SK-N-SH treated with all-trans-retinoic acid at 6 μM for 48 hours (cell line): ENCODE data around the gene NGDN.
"Not testable (repeated sequence)": the region's sequence is repeated elsewhere in the genome, so short reads cannot be mapped to it uniquely, and the experiment has no call there.

Experiments
- ATAC-seq: fragments of 200-7000 bp; cut with Tn5 transposase; 3 replicates; pipeline ENCODE4 v1.9.1; 2020; ENCODE audit warnings: mild to moderate bottlenecking, moderate library complexity
- ARNTL ChIP-seq: fragments of 450-650 bp; formaldehyde crosslinking; IDR thresholded peaks from 2 replicates; pipeline ENCODE4 v1.5.0; 2020; ENCODE audit warnings: low read depth, mild to moderate bottlenecking, moderate library complexity, borderline replicate concordance
- BACH2 ChIP-seq: fragments of 250-450 bp; sonication (Bioruptor Pico); IDR thresholded peaks from 2 replicates; pipeline ENCODE4 v1.9.0; 2021; ENCODE audit warnings: mild to moderate bottlenecking, borderline replicate concordance
- CSDC2 ChIP-seq: fragments of 250-450 bp; sonication (Bioruptor Pico); IDR thresholded peaks from 2 replicates; pipeline ENCODE4 v1.5.0; 2020; ENCODE audit warnings: mild to moderate bottlenecking, moderate library complexity
- ESRRG ChIP-seq: fragments of 250-450 bp; sonication (Bioruptor Pico); IDR thresholded peaks from 2 replicates; pipeline ENCODE4 v1.6.1; 2021; ENCODE audit warnings: mild to moderate bottlenecking
- GLIS3 ChIP-seq: fragments of 250-450 bp; sonication (Bioruptor Pico); IDR thresholded peaks from 2 replicates; pipeline ENCODE4 v1.5.0; 2020; ENCODE audit warnings: mild to moderate bottlenecking, moderate library complexity
- OSR1 ChIP-seq: fragments of 250-450 bp; sonication (Bioruptor Pico); IDR thresholded peaks from 2 replicates; pipeline ENCODE4 v1.8.0; 2022; ENCODE audit warnings: moderate library complexity, mild to moderate bottlenecking, inconsistent platforms
- PPARA ChIP-seq: fragments of 250-450 bp; sonication (Bioruptor Pico); IDR thresholded peaks from 2 replicates; pipeline ENCODE4 v1.5.0; 2020; ENCODE audit warnings: mild to moderate bottlenecking, borderline replicate concordance
- RARB ChIP-seq: fragments of 250-450 bp; sonication (Bioruptor Pico); IDR thresholded peaks from 2 replicates; pipeline ENCODE4 v1.8.0; 2021; ENCODE audit warnings: mild to moderate bottlenecking, moderate library complexity
- SNAI2 ChIP-seq: fragments of 250-450 bp; sonication (Bioruptor Pico); IDR thresholded peaks from 2 replicates; pipeline ENCODE4 v1.5.0; 2020; ENCODE audit warnings: mild to moderate bottlenecking, moderate library complexity
- TCF4 ChIP-seq: fragments of 250-450 bp; sonication (Bioruptor Pico); IDR thresholded peaks from 2 replicates; pipeline ENCODE4 v1.8.0; 2021; ENCODE audit warnings: mild to moderate bottlenecking, moderate library complexity, borderline replicate concordance
- TOX ChIP-seq: fragments of 250-450 bp; sonication (Bioruptor Pico); IDR thresholded peaks from 2 replicates; pipeline ENCODE4 v1.8.0; 2021; ENCODE audit warnings: mild to moderate bottlenecking, moderate library complexity, borderline replicate concordance
- ZC3H10 ChIP-seq: fragments of 250-450 bp; sonication (Bioruptor Pico); IDR thresholded peaks from 2 replicates; pipeline ENCODE4 v1.5.1; 2021; ENCODE audit warnings: mild to moderate bottlenecking, moderate library complexity
- ZFP3 ChIP-seq: fragments of 250-450 bp; sonication (Bioruptor Pico); IDR thresholded peaks from 2 replicates; pipeline ENCODE4 v1.5.0; 2020; ENCODE audit warnings: mild to moderate bottlenecking, moderate library complexity
- ZFP30 ChIP-seq: fragments of 450-650 bp; formaldehyde crosslinking; IDR thresholded peaks from 2 replicates; pipeline ENCODE4 v1.5.0; 2022; ENCODE audit warnings: mild to moderate bottlenecking, moderate library complexity
- ZNF565 ChIP-seq: fragments of 450-650 bp; formaldehyde crosslinking; conservative IDR thresholded peaks from 2 replicates; pipeline ENCODE4 v1.5.0; 2020; ENCODE audit warnings: low read depth, mild to moderate bottlenecking, moderate library complexity
- ZNF70 ChIP-seq: fragments of 450-650 bp; formaldehyde crosslinking; IDR thresholded peaks from 2 replicates; pipeline ENCODE4 v1.5.0; 2020; ENCODE audit warnings: mild to moderate bottlenecking, moderate library complexity
- ZNF8 ChIP-seq: fragments of 450-650 bp; formaldehyde crosslinking; IDR thresholded peaks from 2 replicates; pipeline ENCODE4 v1.5.0; 2020; ENCODE audit warnings: mild to moderate bottlenecking, moderate library complexity
- TF ChIP-seq, protein P1 (sequence below): fragments of 250-450 bp; sonication (Bioruptor Pico); IDR thresholded peaks from 2 replicates; pipeline ENCODE4 v1.5.1; 2021; ENCODE audit warnings: mild to moderate bottlenecking, moderate library complexity
- TF ChIP-seq, protein P2 (sequence below): fragments of 250-450 bp; sonication (Bioruptor Pico); IDR thresholded peaks from 2 replicates; pipeline ENCODE4 v1.5.1; 2020; ENCODE audit warnings: low read depth, mild to moderate bottlenecking, moderate library complexity
- TF ChIP-seq, protein P3 (sequence below): fragments of 250-450 bp; sonication (Bioruptor Pico); IDR thresholded peaks from 2 replicates; pipeline ENCODE4 v1.8.0; 2020; ENCODE audit warnings: mild to moderate bottlenecking, moderate library complexity, borderline replicate concordance
- TF ChIP-seq, protein P4 (sequence below): fragments of 250-450 bp; sonication (Bioruptor Pico); IDR thresholded peaks from 2 replicates; pipeline ENCODE4 v1.8.0; 2021; ENCODE audit warnings: low read depth, mild to moderate bottlenecking, moderate library complexity, borderline replicate concordance

Gene NGDN

DNA sequence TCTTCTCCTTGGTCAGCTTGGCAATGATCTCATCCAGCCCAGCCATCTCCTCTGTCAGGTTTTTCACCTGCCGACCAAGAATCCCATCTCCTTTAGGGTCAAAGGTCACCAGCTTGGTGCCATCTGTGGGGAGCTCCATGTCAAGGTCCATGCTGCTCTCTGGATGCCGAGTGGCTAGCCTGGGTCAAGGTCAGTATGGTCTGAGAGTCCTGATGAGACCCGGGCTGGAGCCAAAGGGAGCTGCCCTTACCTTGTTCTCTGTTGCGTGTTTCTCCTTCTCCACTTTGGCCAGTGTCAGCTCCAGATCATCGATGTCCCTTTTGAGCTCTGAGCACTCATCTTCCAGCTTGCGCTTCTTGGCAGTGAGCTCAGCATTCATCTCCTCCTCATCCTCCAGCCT, 45.8 kb upstream of the NGDN start:
- no peak for ATAC-seq
- TF ChIP-seq, protein P1, sequence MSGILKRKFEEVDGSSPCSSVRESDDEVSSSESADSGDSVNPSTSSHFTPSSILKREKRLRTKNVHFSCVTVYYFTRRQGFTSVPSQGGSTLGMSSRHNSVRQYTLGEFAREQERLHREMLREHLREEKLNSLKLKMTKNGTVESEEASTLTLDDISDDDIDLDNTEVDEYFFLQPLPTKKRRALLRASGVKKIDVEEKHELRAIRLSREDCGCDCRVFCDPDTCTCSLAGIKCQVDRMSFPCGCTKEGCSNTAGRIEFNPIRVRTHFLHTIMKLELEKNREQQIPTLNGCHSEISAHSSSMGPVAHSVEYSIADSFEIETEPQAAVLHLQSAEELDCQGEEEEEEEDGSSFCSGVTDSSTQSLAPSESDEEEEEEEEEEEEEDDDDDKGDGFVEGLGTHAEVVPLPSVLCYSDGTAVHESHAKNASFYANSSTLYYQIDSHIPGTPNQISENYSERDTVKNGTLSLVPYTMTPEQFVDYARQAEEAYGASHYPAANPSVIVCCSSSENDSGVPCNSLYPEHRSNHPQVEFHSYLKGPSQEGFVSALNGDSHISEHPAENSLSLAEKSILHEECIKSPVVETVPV (CRISPR knock-in tag), result no peak
- TF ChIP-seq ZFP30 (CRISPR knock-in tag) (no peak), ZNF8 (CRISPR knock-in tag) (no peak), OSR1 (no peak), ZNF565 (no peak), CSDC2 (CRISPR knock-in tag) (no peak), ARNTL (no peak), PPARA (CRISPR knock-in tag) (no peak), SNAI2 (CRISPR knock-in tag) (no peak)
- TF ChIP-seq, protein P2, sequence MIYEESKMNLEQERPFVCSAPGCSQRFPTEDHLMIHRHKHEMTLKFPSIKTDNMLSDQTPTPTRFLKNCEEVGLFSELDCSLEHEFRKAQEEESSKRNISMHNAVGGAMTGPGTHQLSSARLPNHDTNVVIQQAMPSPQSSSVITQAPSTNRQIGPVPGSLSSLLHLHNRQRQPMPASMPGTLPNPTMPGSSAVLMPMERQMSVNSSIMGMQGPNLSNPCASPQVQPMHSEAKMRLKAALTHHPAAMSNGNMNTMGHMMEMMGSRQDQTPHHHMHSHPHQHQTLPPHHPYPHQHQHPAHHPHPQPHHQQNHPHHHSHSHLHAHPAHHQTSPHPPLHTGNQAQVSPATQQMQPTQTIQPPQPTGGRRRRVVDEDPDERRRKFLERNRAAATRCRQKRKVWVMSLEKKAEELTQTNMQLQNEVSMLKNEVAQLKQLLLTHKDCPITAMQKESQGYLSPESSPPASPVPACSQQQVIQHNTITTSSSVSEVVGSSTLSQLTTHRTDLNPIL (CRISPR knock-in tag), result no peak
- TF ChIP-seq, protein P3, sequence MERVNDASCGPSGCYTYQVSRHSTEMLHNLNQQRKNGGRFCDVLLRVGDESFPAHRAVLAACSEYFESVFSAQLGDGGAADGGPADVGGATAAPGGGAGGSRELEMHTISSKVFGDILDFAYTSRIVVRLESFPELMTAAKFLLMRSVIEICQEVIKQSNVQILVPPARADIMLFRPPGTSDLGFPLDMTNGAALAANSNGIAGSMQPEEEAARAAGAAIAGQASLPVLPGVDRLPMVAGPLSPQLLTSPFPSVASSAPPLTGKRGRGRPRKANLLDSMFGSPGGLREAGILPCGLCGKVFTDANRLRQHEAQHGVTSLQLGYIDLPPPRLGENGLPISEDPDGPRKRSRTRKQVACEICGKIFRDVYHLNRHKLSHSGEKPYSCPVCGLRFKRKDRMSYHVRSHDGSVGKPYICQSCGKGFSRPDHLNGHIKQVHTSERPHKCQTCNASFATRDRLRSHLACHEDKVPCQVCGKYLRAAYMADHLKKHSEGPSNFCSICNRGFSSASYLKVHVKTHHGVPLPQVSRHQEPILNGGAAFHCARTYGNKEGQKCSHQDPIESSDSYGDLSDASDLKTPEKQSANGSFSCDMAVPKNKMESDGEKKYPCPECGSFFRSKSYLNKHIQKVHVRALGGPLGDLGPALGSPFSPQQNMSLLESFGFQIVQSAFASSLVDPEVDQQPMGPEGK (CRISPR knock-in tag), result no peak

DNA sequence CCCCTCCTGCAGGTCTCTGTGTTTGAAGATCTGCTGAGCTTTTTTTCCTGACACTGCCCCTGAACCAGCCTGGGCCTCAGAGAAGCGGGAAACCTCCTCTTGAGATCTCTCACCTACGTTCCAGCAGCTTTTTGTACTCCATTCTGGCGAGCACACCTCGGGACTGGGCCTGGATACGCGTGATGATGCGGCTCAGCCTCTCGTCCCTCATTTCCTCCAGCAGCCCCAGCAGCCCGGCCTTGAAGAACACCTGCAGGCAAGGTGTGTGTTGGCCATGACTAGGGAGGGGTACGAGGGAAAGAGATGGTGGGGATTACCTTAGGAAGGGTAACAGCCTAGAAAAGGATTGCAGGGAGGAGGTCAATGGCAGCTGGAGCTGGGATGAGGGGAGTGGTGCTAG, 44.3 kb upstream of the NGDN start:
- no peak for ATAC-seq
- TF ChIP-seq ZNF8 (CRISPR knock-in tag) (no peak), SNAI2 (CRISPR knock-in tag) (no peak), ZNF565 (no peak), ZNF70 (CRISPR knock-in tag) (no peak), ZC3H10 (CRISPR knock-in tag) (no peak)
- TF ChIP-seq, protein P1 (CRISPR knock-in tag), result no peak
- TF ChIP-seq, protein P3 (CRISPR knock-in tag), result no peak
- TF ChIP-seq, protein P4, sequence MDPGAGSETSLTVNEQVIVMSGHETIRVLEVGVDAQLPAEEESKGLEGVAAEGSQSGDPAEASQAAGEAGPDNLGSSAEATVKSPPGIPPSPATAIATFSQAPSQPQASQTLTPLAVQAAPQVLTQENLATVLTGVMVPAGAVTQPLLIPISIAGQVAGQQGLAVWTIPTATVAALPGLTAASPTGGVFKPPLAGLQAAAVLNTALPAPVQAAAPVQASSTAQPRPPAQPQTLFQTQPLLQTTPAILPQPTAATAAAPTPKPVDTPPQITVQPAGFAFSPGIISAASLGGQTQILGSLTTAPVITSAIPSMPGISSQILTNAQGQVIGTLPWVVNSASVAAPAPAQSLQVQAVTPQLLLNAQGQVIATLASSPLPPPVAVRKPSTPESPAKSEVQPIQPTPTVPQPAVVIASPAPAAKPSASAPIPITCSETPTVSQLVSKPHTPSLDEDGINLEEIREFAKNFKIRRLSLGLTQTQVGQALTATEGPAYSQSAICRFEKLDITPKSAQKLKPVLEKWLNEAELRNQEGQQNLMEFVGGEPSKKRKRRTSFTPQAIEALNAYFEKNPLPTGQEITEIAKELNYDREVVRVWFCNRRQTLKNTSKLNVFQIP (CRISPR knock-in tag), result no peak
- TF ChIP-seq, all 23 proteins: peak for 0

DNA sequence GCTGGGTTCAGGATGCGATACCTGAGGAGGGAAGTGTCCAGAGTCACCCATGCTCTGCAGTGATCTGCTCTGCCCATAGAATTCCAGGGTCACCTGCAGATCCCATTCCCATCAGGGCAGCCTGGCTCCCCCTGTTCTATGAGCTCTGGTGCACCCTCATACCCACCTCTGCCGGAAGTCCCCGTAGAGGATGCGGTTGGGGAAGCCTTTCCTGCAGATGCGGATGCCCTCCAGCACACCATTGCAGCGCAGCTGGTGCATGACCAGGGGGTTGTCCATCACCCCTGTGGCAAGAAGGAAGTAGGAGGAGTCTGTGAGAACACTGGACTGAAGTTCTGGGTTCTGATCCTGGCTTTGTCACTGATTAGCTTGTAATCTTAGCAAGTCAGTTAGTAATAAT, 43.7 kb upstream of the NGDN start:
- ATAC-seq, result not testable (repeated sequence)

DNA sequence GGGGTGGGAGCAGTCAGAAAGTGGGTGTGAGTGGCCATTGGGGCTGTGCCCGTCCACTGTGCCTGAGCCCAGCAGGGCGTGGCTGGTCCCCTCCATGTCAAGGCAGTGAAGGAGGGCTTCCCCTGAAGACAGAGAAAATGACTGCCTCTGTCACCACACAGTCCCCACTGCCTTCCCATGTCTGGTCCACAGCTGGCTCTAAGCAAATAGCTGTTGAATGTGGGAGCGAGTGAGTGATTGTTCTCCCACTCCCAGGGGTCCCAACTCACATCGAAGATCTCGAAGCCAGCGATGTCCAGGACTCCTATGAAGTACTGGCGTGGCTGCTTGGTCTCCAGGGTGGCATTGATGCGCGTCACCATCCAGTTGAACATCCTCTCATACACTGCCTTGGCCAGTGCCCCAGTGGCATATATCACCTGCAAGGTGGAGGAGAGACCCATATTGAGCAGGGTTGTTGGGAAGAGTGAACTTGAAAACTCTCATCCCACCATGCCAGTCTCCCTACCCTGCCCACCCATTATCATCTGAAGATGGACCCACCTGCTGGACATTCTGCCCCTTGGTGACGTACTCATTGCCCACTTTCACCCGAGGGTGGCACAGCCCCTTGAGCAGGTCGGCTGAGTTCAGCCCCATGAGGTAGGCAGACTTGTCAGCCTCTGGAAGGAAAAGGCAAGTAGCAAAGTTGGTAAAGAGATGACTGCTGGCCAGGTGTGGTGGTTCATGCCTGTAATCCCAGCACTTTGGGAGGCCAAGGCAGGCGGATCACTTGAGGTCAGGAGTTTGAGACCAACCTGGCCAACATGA, 40.6 kb upstream of the NGDN start:
- TF ChIP-seq ZNF70 (CRISPR knock-in tag) (no peak), ESRRG (no peak), RARB (CRISPR knock-in tag) (no peak), ARNTL (no peak), ZFP3 (no peak), BACH2 (CRISPR knock-in tag) (no peak), ZNF8 (CRISPR knock-in tag) (no peak), ZC3H10 (CRISPR knock-in tag) (no peak), TOX (no peak), GLIS3 (CRISPR knock-in tag) (no peak), TCF4 (CRISPR knock-in tag) (no peak)
- TF ChIP-seq, protein P1 (CRISPR knock-in tag), result no peak
- no peak for ATAC-seq
